GM19438 (cell line): ENCODE results near the gene AP1M1.
"Not testable (repeated sequence)": the region's sequence is repeated elsewhere in the genome, so short reads cannot be mapped to it uniquely, and the experiment has no call there.

Experiments
- ATAC-seq: cut with Tn5 transposase; IDR thresholded peaks from one replicate; pipeline ENCODE4 v1.9.1; 2021; ENCODE audit warnings: low read depth; ENCODE audit not compliant: unreplicated experiment

AP1M1 gene

DNA sequence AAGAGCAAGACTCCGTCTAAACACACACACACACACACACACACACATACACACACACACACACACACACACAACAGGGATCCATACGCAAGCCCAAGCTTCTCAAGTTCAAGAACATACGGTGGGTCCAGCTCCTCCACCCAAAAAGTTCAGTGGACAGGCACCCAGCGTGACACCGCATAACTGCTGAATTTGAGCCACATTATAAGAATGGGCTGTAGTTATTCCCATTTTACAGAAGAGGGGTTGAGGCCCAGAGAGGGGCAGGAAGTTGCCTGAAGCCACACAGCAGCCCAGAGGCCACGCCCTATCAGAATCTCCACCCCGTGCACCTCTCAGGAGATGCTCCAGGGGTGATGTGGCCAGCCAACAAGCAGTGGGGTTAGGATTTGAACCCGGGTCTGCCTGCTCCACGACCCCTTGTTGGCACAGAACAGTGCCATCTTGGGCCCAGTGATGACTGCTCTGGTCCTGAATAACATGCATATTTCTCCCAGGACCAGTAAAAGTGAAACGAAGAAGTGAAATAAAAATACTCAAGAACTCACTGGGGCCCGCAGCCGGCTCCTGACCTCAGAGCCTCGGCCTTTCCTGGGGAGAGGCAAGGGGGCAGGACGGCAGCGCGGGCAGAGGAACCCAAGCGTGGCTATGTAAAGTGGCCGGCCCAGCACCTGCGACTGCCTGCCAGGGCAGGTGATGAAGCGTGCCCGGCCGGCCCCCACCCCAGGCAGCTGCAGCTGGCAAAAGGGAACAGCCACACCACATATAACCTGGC is 61.9 kb downstream of the AP1M1 start:
- no peak for ATAC-seq

DNA sequence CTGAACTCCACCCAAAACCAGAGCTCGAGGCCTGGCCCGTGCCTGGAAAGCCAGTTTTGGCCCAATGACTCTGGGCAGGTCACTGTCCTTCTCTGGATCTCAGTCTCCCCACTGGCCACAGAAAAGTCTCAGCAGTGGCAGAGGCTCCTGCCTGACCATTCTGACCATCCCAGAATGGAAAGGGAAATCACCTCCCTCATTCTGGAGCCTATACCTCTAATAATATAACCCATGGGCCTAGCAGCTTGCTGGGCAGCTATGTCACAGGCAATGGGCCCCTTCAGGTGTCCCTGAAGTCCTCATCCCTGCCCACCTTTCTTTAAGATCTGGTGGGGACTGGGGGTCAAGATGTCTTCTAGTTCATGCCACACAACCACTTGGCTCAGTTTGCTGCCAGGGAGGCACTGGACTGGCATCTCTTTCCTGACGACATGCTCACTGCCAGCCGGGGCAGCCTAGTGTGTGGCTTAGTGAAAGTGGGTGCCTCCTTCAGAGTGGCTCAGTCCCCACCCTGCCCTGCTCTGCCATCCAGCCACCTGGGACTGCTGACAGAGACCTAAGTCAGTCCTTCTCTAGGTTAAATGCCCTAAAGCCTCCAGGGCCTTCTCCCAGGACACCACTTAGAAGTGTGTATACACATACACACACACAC is 62.6 kb downstream of the AP1M1 start:
- no peak for ATAC-seq

DNA sequence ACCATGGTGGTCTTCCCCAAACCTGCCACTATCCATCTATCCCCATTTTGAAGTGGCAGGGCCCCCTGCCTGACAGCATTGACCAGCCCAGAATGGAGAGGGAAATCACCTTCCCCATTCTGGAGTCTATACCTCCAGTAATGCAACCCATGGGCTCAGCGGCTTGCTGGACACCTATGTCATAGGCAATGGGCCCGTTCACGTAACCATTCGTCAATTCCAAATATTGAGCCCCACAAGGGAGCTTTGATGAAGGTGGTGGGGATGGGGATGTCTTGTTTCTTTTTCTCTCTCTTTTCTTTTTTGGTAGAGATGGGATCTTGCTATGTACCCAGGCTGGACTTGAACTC is 63.1 kb downstream of the AP1M1 start:
- ATAC-seq = no peak

DNA sequence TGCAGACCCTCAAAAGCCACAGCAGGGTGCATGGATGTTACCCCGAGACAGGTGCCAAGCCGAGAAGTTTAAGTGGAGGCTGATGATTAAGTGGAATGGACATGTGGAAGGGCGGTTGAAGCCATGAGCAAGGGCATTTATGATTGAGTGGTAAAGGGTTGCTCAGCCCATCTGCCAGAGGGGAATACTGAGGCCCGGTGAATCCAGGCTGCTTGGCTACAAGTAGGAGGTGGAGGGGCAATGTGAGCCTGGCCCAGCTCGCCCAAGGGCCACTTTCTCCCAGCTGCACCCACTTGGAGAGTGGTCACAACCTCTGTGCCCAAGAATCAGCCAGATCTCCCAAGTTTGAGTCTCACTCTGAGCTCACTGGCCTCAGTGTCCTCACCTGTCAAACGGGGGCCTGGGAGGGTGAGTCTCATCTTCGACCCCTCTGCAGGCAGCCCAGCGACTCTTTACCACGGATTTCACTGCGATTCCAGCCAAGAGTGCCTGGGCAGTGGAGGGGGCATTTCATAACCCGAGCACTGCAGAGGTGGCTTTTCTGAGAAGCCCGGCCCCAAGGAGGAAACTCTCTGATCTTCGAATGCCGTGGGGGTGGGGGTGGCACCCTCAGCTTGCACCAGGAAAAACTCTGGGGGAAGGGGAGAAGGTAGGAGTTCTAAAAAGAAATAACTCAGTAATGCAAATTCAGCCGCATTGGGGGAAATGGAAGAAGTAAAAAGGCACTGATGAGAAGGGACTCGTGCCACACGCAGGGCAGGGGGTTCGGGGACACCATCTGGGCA is 64.1 kb downstream of the AP1M1 start:
- no peak for ATAC-seq

DNA sequence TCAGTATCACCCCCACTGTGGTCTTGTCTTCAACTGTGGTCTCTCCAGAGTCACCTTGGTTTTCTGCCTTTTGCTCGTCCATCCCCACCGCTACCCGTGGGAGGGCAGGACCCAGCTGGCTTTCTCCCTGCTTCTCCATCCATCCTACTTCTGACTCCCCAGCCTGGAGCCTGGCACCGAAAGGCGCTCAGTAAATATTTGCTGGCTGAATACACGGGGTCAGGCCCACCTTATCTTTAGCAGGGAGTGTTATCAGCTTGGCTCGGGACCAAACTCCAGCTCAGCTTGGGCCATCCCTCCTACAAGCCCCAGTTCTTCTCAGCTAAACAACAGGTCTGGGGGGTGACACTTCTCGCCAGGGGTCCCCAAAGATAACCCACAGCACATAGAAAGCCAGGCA is 64.9 kb downstream of the AP1M1 start:
- ATAC-seq = no peak

DNA sequence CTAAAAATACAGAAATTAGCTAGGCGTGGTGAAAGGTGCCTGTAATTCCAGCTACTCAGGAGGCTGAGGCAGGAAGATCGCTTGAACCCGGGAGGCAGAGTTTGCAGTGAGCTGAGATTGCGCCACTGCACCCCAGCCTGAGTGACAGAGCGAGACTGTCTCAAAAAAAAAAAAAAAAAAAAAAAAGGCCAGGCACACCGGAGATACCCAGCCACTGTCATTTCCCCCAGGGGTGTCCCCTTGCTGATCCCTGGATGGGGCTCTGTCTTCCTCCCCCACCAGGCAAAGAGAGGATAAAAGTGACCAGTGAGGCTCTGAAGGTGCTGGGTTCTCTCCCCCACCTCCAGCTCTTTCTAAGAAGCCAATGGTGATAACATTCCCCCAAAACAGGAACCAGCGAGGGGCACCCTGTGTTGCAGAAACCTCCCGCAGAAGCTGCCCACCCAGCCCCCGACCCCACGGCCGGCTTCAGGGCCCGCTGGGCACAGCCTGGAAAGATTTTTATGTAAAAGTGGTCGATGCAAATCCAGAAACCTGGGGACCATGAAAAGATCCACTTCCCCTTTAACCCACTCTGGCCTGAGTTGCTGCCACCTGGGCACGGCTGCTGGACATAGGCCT is 65.5 kb downstream of the AP1M1 start:
- ATAC-seq = no peak

DNA sequence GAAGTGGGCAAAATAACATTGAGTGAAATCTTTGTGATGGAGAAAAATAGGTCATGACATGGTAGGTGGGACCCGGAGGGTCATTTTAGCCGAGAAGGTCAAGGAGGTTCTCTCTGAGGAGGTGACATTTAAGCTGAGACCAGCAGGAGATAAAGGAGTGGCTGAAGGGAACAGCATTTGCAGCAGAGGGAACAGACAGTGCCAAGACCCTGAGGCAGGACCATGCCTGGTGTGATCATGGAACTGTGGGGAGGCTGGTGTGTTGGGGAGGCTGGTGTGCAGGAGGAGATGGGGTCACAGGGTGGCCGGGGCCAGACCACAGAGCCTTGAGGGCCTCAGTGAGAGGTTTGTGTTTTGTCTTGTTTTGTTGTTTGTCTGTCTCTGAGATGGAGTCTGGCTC is 67.5 kb downstream of the AP1M1 start:
- no peak for ATAC-seq

DNA sequence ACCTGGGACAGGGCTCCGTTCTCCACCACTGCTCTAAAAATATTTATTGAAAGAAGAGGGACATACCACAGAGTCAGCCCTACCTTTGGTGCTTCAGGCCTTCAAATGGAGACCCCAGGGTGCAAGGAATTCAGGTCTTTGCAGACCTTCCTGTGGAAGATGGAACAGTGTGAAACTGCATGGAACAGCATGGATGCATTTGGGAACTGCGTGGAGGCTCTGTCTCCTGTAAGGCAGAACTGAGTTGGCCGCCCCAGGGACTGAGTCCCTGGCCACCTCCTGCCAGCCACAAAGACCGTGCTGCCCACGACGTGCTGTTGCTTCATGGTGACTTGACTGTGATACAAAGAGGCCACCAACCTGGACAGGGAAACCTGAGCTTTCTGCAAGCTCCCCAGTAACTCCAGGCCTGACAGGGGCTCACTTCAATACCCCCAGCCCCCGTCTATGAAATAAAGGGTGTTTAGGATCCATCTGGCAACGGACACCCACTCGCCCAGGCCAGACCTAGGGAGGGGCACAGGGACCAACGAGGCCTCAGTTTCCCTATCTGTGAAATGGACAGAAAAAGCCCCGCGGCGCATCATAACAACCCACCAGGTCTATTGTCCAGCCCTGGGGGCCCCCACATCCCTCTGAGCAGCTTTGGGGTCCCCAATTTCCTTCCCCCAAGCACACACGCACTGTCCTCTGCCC is 68.3 kb downstream of the AP1M1 start:
- ATAC-seq = no peak

DNA sequence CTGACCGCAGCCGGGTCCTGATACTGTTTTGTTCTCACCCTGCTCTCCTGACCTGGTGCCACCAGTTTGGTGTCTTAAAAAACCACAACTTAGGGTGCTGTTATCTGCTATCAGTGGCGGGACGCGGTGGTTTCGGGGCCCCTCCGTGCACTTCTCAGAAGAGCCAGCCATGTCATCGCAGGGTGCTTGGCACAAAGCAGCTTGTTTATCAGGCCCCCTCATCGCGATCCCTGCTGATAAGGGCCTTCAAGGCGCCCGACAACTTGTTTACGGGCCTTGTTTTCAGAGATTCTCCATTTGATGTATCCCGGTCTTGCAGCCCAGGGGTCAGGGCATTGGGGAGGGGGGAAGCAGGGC is 68.9 kb downstream of the AP1M1 start:
- no peak for ATAC-seq

DNA sequence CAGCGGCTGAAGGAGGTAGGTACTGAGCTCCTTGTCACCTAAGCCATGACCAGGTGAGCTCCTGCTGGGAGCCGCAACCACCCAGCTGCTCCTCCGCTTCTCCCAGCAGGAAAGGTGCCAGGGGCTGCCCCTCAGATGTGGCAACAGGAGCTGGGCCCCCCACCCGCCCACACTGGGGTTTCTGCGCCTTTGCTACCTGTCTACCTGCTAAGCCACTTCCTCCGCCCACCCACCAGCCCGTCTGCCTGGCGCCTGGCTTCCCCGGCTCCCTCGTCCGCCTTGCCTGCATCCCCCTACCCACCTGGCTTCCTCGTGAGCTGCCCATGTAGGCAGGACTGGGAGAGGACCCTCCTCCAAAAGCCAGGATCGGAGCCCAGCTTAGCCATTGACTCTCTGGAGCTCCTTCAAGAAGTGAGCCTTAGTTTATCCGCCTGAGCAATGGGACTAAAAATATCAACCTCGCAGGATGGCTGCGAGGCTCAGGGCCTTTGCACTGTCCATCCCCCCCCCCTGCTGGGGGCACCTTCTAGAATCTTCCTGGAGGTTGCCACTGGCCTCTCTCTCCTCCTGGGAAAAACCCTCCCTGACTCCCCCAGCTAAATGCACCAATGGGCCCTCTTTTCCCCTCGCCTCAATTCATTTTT is 71.1 kb downstream of the AP1M1 start:
- ATAC-seq = no peak

DNA sequence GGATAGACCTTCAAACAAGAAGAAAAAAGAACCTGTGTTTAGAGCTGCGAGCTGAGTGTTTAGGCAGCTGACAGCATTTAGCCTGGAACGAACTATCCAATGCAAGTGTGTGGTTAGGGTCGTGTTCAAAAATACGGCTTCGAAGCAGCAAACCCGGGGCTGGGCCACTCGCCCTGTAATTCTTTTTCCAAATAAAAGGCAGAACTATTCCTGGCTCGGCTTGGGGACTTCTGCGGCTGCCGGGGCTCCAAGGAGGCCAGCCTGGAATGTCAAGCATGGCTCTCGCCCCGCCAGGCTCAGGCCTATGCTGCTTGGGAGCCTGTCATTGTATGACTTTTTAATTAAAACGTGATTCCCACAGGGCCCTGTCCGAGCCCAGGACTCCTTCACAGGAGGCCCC is 75.2 kb downstream of the AP1M1 start:
- ATAC-seq = no peak

DNA sequence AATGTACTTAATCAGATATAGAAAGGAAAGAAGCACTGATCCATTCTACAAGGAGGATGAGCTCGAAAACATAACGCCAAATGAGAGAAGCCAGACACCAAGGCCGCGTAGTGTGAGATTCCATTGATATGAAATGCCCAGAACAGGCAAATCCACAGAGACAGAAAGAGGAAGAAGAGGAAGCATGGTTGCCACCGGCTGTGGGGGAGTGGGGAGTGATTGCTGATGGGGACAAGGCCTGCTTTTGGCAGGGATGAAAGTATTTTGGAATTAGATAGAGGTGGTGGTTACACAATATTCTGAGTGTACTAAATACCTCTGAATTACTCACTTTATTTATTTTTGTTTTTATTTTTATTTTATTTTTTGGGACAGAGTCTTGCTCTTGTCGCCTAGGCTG is 76.7 kb downstream of the AP1M1 start:
- ATAC-seq = no peak

DNA sequence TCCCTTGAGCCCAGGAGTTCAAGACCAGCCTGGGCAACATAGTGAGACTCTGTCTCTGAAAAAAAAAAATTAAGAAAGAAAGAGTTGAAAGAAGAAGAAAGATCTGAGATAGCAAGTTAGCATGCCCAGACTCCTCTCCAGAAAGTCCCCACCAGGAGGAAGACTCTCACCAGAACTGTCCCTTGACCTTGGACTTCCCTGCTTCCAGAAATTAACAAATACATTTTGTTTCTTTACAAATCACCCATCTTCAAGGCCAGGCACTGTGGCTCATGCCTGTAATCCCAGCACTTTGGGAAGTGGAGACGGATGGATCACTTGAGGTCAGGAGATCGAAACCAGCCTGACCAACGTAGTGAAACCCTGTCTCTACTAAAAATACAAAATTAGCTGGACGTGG is 82.6 kb downstream of the AP1M1 start:
- no peak for ATAC-seq

DNA sequence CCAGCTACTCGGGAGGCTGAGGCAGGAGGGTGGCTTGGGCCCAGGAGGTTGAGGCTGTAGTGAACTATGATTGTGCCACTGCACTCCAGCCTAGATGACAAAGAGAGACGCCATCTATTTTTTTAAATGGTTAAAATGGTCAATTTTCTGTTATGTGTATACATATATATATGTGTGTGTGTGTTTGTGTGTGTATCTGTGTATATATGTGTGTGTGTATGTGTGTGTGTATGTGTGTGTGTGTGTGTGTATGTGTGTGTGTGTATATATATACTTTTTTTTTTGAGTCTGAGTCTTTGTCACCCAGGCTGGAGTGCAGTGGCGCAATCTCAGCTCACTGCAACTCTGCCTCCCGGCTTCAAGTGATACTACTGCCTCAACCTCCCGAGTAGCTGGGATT is 84.0 kb downstream of the AP1M1 start:
- ATAC-seq = no peak

DNA sequence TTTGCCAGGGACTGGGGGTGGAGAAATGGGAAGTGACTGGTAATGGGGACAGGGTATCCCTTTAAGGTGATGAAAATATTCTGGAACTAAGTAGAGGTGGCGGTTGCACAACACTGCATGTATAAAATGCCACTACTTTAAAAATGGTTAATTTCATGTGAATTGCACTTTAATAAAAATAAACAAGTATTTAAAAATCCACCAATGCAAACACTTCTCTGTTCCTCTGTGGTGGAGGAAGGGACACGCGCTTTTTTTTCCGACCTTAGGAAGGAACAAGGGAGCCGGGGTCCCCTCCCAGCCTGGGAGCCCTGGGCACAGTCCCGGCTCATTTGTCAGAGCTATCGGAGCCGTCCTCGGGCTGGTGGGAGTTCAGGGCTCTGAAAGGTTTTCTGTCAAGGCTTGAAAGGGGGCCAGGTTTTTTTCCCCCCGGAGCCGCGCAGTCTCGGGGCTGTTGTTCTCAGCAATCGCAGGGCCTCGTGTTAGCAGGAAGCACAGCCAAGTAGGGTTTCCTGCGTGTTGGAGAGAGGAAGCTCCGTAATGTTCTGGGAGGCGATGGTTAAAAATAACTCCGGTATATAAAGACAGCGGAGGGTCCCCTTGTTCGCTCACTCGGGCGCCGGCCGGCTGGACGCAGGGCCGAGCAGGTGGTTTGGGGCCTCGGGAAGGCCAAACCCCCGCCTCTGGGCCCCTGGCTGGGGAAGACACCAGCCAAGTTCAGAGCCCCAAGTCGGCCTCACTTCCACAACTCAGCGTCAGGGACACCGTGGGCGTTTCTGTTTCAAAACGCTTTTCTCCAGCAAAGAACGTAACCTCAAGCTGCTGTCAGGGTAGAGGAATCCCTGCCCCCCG is 85.7 kb downstream of the AP1M1 start:
- ATAC-seq = no peak

DNA sequence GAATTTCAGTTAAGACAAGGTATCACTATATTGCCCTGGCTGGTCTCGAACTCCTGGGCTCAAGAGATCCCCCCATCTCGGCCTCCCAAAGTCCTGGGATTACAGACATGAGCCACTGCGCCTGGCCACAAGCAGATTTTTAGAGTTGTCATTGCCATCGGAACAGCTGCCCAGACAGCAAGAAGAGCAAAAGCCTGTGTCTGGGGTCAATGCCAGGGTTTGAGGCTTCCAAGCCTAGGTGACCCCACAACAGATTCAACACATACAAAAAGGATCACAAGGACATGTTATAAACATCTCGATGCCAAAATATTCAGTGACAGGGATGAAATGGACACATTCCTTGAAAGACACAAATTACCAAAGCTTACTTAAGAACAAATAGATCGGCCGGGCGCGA is 86.8 kb downstream of the AP1M1 start:
- ATAC-seq = no peak

DNA sequence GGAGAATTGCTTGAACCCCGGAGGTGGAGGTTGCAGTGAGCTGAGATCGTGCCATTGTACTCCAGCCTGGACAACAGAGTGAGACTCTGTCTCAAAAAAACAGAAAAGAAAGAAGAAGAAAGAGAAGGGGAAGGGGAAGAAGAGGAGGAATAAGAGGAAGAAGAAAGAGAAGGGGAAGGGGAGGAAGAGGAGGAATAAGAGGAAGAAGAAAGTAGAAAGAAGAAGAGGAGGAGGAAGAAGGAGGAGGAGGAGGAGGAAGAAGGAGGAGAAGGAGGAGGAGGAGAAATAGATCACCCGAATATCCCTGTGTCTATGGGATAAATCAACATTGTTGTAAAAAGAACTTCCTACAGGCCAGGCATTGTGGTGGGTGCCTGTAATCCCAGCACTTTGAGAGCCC is 87.4 kb downstream of the AP1M1 start:
- not testable (repeated sequence) for ATAC-seq

DNA sequence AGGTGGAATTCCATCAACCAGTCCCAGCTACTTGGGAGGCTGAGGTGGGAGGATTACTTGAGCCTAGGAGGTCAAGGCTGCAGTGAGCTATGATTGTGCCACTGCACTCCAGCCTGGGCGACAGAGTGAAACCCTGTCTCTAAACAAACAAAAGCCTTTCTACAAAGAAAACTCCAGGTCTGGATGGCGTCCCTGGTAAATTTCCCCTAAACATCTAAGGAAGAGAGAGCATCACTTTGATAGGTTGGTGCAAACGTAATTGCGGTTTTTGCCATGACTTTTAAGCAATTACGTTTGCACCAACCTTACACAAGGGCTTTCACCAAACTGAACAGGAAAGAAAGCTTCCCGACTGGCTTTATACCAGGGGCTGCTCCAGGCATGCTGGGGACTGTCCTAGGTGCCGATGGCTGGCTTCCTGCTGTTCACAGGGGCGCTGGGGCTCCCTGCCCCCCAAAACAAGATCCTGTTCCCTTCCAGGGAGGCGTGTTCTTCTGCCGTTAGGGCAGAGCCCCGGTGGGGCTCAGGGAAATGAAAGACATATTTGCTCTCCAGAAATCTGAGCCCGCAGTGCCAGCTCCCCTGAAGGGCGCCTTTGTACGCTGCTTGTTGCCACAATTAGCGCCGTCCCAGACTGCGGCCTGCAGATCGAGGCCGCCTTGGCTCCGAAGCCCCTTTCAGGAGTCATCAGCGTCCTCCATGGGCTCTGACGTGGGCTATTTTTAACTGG is 88.2 kb downstream of the AP1M1 start:
- no peak for ATAC-seq

DNA sequence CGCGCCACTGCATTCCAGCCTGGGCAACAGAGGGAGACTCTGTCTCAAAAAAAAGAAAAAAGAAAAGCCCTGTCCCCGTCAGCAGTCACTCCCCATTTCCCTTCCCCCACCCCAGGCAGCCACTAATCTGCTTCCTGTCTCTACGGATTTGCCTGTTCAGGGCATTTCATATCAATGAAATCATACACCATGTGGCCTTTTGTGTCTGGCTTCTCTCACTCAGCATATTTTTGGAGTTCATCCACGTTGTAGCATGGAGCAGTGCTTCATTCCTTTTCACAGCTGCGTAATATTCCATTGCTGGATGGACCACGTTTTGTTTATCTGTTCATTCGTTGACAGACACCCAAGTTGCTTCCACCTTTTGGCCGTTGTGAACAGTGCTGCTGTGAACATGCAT is 90.8 kb downstream of the AP1M1 start:
- no peak for ATAC-seq
